Skeletal muscle cell (primary cell): Measurements from ENCODE around the gene RPL35.

Experiments
- DNase-seq: peaks from one replicate; pipeline ENCODE4 v3.0.0-alpha.2; 2010; ENCODE audit warnings: low read depth
- H3K4me3 ChIP-seq: 2 replicates; pipeline ENCODE4 v1.5.1; 2011; ENCODE audit warnings: low read depth, mild to moderate bottlenecking, control low read depth, low read length, moderate library complexity

Gene RPL35

DNA sequence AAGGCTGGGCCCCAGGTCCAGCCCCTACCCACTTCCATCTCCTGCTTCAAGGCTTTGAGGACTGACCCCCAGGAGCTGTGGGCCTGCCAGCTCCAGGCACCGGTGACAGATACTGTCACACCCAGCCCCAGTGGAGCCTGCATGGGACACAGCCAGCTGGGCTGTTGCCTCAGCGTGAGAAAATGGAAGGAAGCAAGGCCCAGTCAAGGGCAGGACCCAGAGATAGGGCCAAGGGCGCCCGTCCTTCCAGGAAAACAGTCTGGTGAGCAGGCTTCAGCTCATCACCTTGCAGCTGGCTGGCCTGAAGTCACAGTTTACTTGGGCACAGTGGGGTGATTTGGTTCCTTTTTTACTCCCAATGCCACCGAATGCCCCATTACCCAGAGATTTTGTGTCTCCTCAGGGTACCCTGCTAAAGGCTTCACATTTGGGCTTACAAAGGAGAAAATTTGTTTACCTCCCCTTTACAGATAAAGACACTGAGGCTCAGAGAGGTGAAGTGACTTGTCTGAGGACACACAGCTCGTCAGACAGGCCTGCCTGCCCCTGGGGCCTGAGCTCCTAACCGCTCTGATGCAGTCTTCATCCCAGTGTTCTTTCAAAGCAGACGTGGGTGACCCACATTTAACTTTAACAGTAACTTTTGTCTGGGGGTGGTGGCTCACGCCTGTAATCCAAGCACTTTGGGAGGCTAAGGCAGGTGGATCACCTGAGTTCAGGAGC, 30.0 kb downstream of the RPL35 start:
- H3K4me3 ChIP-seq, result no peak overlapping the region
- DNase-seq, result no peak

DNA sequence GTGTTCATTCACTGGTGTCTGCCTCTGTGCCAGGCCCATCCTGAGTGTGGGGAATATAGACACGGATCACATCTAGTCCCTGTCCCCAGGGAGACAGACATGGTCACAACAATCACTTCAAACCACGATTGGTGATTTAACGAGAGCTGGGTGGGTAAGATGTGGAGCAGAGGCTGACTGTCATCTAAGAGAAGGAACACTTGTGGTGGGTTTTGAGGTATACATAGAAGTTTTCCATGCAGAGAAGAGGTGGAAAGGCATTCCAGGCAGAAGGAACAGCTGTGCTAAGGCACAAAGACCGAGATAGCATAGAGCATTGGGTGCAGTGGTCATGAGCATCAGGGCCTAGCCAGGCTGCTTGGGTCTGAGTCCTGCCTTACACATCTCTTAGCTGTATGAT, 31.2 kb downstream of the RPL35 start:
- DNase-seq, result no peak

DNA sequence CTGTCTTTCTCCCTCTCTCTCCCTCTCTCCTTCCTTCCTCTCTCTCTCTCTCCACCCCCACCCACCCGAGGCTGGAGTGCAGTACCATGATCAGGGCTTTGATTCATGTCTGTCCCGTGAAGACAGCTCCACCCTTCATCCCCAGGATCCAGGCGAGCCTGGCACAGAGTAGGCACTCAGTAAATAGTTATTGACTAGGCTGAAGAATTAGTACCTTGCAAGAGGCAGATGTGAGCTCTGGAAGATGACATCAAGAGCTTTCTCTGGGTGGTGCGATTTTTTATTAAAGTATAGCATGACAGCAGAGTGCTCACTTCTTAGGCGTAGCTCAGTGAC, 32.5 kb downstream of the RPL35 start:
- no peak for DNase-seq
- no peak overlapping the region for H3K4me3 ChIP-seq

More for the DNA sequence above, 31.2 kb downstream of the RPL35 start:
- no peak overlapping the region for H3K4me3 ChIP-seq

DNA sequence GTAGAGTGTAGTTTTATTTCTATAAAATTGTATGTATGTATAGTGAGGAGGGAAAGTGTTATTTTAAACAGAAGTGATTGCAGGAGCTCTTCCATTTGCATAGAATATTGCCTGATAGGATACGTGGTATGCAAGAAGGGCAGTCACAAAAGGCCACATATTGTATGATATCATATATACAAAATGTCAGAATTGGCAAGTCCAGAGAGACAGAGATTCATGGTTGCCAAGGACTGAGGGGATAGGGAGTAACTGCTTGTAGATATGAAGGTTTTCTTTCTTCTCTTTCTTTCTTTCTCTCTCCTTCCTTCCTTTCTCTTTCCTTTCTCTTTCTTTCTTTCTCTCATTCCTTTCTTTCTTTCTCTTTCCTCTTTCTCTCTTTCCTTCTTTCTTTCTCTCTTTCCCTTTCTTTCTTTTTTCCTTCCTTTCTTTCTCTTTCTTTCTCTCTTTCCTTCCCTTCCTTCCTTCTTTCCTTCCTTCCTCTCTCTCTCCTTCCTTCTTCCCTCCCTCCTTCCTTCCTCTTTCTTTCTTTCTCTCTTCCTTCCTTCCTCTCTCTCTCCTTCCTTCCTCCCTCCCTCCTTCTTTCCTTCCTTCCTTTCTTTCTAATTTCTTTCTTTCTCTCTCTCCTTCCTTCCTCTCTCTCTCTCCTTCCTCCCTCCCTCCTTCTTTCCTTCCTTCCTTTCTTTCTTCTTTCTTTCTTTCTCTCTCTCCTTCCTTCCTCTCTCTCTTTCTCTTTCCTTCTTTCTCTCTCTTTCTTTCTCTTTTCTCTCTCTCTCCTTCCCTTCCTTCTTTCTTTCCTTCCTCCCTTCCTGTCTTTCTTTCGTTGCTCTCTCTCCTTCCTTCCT, 33.0 kb downstream of the RPL35 start:
- no peak overlapping the region for H3K4me3 ChIP-seq
- DNase-seq, result no peak

DNA sequence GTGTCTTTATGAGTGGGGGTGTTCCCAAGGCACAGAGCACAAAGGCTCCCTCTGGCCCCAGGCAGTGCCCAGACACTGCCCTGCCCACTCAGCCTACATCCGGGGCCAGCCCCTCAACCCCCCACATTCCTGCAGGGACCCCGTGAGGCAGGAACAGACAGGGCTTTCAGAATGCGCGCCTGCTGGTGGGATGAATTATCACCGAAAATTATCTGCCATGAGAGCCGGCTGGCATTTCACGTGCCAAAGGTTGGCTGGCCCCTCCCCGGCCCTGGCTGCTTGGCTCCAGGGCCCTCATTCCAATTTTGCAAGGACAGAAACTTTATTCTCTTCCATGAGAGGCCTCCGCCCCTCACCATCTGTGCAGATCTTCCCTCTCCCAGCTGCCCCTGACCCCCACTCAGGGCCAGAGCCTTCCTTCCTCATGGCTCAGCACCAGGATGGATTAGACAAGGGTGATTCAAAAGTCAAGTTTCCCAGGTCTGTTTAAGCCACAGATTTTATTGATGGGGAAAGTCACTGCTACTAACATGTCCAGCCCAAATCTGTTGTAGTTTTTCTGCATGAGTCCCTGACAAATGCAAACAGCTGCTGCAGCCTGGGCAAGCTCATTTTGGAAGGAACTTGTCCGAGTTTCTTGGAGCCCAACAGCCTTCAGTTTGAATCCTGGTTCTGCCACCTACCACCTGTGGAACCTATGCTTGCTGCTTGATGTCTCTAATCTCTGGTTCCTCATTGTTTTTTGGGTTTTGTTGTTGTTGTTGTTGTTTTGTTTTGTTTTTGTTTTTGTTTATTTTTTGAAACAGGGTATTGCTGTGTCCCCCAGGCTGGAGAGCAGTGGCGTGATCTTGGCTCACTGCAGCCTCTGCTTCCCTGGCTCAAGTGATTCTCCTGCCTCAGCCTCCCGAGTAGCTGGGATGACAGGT, 40.8 kb downstream of the RPL35 start:
- H3K4me3 ChIP-seq, result no peak overlapping the region
- no peak for DNase-seq

DNA sequence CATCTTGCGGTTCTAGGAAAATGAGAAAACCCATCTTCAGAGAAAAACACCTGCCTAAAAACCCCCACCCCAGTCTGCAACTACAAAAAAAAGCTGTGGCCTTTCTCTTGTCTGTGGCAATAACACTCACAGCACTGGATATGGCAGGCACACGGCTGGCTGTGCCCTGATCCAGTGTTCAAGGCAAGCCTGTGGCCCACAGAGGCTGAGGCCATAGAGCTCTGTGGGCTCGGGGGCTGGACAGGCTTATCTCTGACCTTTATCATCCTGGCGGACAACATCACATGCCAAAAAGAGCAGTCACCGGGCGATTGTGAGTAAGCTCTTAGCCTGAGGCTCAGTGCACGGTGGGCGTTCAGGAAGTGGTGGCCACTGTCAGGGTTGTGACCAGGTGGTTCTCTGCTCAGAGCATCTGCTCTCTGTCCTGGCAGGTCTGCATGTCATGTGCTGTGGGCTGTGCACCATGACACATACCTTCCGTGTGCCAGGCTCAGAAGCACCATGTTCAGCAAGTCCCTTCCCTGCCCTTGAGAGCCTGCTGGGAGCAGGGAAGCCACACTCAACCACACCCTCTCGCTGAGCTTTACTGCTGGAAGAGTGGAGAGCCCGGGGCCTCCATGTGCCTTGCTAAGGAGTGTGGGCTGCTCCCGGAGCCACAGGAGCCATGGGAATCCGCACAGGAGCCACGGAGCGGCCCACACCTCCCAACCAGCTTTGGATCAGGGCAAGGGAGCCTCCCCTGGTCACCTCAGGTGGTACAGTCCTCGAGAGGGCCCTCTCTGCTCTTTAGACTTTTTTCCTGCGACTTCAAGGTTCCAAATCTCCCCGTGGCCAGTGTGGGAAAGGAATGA, 43.1 kb downstream of the RPL35 start:
- DNase-seq, result no peak

DNA sequence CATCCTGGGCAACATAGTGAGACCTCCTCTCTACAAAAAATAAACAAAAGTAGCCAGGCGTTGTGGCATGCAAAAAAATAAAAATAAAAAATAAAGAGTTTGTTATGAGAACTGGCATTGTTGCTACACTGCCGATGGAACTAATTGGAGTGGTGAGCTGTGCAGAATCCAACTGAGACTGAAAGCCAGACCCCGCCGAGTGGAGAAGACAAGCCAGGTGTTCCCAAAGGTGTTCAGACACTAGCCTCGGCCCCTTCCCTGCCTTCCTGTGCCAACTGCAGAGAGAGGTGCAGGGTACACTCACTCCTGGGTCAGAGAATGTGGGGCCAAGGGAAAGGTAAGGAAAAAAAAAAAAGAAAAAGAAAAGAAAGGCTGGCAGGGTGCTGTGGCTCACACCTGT, 46.2 kb downstream of the RPL35 start:
- DNase-seq, result no peak
- H3K4me3 ChIP-seq, result no peak overlapping the region

More for the DNA sequence above, 43.1 kb downstream of the RPL35 start:
- H3K4me3 ChIP-seq, result no peak overlapping the region

DNA sequence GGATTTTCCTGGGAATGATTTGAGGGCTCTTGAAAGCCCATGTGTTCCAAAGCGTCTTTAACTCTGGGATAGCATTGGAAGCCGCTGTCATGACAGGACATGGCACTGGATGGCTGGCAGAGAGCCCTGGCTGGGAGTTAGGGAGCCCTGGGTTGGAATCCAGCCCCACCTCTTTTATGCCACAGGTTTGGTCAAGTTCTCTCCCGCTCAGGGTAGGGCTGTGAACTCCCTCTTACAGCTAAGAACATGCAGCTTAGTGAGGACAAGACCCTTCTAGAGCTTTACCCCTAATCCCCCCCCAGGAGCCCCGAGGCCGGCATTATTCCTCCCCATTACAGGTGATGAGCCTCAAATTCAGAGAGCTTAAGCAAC, 47.6 kb downstream of the RPL35 start:
- DNase-seq, result no peak
- H3K4me3 ChIP-seq, result no peak overlapping the region

DNA sequence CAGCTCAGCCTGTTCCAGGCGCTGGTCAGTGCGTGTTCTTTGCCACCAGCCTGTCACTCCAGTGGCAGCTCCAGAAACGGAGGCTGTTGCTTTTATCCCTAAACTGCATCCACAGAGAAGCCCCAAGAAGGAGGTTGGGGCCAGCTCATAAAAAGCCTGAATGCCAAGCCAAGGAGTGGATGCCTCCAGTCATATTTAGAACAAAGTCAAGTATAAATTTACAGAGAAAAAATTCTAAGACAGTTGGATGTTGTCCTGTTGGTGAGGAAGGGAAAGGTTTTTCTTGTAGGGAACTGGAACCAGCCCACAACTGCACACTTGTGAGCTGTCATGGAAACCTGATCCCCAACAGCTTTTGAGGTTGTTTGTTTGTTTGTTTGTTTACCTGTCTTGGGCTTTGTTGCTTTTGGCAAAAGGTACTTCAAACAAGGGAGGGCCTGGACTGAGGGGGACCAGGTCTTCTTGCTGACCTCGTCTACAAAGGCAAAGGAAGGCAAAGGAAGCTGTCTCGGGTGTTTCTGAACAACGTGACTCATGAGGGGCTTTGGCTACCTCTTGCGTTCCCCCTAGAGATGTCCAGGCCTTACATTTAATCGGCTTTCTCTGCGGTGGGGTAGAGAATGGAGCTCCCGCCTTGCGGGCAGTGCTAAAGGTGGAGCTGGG, 48.1 kb downstream of the RPL35 start:
- DNase-seq, result no peak
- H3K4me3 ChIP-seq, result no peak overlapping the region

DNA sequence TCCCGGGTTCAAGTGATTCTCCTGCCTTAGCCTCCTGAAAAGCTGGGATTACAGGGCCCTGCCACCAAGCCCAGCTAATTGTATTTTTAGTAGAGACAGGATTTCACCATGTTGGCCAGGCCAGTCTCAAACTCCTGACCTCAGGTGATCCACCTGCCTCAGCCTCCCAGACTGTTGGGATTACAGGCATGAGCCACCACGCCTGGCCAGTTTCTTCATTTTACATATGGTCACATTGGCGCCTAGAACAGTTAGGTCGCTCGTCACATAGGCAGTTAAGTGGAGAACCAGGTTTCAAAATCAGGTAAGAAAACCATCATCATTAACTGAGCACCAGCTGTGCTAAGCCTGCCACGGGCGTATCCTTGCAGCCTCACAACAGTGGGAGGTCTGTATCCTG, 48.7 kb downstream of the RPL35 start:
- no peak for DNase-seq
- H3K4me3 ChIP-seq, result no peak overlapping the region

DNA sequence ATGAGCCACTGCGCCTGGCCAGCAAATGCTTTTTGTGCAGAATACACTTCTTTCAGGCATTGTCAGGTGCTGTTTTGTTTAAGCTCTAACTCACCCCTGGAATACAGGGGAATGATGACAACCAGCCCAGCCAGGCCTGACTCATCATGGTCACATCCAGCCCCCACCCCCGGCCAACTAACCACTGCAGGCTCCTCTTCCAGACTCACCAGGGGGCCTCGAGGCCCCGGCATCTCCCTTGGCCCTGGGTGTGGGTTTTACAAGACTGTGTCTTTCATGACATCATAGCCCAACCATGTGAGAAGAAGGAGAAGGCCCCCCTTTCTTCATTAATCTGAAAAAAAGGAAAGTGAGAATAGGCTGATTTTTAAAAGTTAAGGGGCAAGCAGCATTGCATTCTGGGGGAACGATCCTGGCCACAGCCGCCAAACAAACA, 49.3 kb downstream of the RPL35 start:
- peak; percentile 98 for DNase-seq
- no peak overlapping the region for H3K4me3 ChIP-seq

DNA sequence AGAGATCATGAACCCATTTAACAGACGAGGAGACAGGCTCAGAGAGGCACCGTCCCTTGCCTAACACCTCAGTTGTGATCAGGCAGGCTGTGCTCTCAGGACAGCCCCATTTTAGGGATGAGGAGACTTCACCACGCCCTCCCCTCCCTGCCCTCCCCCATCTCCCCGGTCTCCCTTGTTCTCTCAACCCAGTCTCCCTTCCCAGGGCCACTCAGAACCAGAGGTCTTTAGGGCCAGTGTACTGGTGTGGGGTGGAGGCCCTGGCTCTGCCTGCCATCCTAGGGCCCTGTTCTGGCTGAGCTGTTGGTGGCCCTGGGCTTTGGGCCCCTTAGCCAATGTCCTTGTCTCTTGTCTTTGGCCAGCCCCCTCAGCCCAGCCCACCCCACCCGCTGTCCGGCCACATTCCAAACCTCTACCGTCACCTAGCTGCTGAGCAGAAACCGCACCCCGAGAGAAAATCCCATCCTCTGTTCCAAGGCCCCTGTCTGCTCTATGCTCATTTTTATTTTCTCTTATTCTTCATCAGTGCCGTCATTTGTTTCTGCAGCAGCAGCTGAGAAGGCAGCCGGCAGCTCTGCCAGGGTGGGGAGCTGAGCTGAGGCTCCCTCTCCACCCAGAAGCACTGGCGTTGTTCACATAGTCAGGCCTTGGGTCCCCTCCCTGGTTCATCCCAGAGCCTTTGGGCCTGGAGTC, 50.9 kb downstream of the RPL35 start:
- H3K4me3 ChIP-seq, result no peak overlapping the region
- peak; percentile 77 for DNase-seq

DNA sequence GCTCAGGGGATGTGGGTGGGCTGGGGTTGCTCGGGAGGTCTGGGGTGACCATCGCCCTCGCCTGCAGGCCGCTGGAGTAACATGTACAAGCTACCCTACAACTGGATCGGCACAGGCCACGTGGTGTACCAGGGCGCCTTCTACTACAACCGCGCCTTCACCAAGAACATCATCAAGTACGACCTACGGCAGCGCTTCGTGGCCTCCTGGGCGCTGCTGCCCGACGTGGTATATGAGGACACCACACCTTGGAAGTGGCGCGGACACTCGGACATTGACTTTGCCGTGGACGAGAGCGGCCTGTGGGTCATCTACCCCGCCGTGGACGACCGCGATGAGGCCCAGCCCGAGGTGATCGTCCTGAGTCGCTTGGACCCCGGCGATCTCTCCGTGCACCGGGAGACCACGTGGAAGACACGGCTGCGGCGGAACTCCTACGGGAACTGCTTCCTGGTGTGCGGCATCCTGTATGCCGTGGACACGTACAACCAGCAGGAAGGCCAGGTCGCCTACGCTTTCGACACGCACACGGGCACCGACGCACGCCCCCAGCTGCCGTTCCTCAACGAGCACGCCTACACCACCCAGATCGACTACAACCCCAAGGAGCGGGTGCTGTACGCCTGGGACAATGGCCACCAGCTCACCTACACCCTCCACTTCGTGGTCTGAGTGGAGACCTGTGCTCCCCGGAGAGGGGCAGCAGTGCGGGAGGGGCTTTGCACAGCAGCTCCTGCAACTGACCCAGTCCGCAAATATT, 51.8 kb downstream of the RPL35 start:
- no peak for DNase-seq
- H3K4me3 ChIP-seq, result no peak overlapping the region

DNA sequence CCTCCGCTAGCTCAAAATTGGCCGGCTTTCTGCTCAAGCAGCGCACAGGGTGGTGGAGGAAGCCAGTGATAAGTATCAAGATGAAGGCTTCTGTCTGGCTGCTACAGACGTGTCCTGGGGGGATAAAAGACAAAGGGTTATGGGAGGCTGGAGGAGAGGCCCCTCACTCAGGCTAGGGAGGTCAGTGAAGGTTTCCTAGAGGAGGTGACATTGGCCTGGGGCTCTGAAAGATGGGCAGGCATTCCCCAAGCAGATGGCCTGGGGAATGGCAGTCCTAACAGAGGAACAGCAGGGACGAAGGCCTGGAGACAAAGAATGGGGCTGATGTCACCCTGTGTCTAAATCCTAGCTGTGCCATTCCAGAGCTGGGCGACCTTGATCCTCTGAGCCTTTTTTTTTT, 52.5 kb downstream of the RPL35 start:
- no peak overlapping the region for H3K4me3 ChIP-seq
- DNase-seq, result no peak

DNA sequence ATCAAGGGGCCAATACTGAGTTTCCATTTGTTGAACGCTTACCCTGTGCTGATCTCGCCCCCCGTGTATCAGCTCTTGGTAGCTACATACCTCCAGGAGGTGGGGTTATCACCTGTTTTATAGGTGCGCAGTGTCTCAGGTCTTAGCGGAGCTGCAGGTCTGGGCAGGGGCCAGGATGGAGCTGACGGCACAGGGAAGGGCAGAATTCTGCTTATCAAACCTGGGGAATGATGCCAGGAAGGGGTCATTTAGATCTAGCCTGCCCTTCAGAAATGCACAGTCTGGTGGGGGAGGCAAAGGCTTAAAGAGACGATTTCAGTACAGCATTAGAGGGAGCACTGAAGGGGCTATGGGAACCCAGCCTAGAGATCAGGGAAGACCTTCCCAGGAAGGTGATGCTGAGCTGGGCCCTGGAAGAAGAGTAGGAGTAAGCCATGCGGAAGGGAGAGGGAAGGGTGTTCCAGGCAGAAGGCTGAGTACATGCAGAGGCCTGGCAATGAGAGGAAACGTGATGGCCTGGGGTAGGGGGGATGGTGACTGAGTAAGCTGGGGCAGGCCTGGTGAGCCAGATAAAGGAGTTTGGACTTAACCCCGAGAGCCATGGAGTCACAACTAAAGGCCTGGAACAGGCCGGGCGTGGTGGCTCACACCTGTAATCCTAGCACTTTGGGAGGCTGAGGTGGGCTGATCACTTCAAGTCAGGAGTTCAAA, 53.4 kb downstream of the RPL35 start:
- H3K4me3 ChIP-seq, result no peak overlapping the region
- DNase-seq, result no peak
